HG02588 (cell line): ENCODE results near the gene XPNPEP1.

ENCODE experiments used
- ATAC-seq: cut with Tn5 transposase; IDR thresholded peaks from one replicate; pipeline ENCODE4 v1.9.1; 2021; ENCODE audit warnings: mild to moderate bottlenecking, moderate library complexity; ENCODE audit not compliant: unreplicated experiment

The XPNPEP1 gene

GRCh38 chr10:109820620-109821405, 102.5 kb downstream of the XPNPEP1 start:
- ATAC-seq, result no peak

- ATAC-seq, result no peak
Measured at GRCh38 chr10:109819807-109820206, 103.5 kb downstream of the XPNPEP1 start.
